Ishikawa (cell line): ENCODE data around the gene ZNF701.

Experiments used
- CREB1 ChIP-seq: IDR thresholded peaks from 2 replicates; pipeline ENCODE4 v1.6.1; 2012; ENCODE audit warnings: low read depth
- EP300 ChIP-seq: IDR thresholded peaks from 2 replicates; pipeline ENCODE4 v1.6.1; 2012; ENCODE audit warnings: borderline replicate concordance
- RAD21 ChIP-seq: IDR thresholded peaks from 2 replicates; pipeline ENCODE4 v1.6.1; 2012; ENCODE audit warnings: low read depth
- TCF12 ChIP-seq: IDR thresholded peaks from 2 replicates; pipeline ENCODE4 v1.6.1; 2012; ENCODE audit warnings: low read depth
- YY1 ChIP-seq: IDR thresholded peaks from 2 replicates; pipeline ENCODE4 v1.6.1; 2012; ENCODE audit warnings: low read depth
- ZBTB7A ChIP-seq: IDR thresholded peaks from 2 replicates; pipeline ENCODE4 v1.6.1; 2012; ENCODE audit warnings: low read depth
- TF ChIP-seq, protein P1 (sequence below): IDR thresholded peaks from 2 replicates; pipeline ENCODE4 v1.6.1; 2012; ENCODE audit warnings: low read depth, mild to moderate bottlenecking
- TF ChIP-seq, protein P2 (sequence below): IDR thresholded peaks from 2 replicates; pipeline ENCODE4 v1.6.1; 2012

DNA sequence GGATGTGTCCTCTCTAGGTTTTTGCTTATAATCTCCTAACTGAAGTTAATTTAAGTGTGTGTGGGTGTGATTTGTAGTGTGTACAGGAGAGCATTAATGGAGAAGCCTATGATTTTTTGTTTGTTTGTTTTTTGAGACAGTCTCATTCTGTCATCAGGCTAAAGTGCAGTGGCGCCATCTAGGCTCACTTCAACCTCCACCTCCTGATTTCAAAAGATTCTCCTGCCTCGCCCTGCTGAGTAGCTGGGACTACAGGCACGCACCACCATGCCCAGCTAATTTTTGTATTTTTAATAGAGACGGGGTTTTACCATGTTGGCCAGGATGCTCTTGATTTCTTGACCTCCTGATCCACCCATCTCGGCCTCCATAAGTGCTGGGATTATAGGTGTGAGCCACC, 20.6 kb downstream of the ZNF701 start:
- TF ChIP-seq, protein P1, sequence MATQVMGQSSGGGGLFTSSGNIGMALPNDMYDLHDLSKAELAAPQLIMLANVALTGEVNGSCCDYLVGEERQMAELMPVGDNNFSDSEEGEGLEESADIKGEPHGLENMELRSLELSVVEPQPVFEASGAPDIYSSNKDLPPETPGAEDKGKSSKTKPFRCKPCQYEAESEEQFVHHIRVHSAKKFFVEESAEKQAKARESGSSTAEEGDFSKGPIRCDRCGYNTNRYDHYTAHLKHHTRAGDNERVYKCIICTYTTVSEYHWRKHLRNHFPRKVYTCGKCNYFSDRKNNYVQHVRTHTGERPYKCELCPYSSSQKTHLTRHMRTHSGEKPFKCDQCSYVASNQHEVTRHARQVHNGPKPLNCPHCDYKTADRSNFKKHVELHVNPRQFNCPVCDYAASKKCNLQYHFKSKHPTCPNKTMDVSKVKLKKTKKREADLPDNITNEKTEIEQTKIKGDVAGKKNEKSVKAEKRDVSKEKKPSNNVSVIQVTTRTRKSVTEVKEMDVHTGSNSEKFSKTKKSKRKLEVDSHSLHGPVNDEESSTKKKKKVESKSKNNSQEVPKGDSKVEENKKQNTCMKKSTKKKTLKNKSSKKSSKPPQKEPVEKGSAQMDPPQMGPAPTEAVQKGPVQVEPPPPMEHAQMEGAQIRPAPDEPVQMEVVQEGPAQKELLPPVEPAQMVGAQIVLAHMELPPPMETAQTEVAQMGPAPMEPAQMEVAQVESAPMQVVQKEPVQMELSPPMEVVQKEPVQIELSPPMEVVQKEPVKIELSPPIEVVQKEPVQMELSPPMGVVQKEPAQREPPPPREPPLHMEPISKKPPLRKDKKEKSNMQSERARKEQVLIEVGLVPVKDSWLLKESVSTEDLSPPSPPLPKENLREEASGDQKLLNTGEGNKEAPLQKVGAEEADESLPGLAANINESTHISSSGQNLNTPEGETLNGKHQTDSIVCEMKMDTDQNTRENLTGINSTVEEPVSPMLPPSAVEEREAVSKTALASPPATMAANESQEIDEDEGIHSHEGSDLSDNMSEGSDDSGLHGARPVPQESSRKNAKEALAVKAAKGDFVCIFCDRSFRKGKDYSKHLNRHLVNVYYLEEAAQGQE: no peak
- no peak for TF ChIP-seq EP300
- no peak for TF ChIP-seq CREB1
- no peak for TF ChIP-seq ZBTB7A
- TF ChIP-seq, protein P2, sequence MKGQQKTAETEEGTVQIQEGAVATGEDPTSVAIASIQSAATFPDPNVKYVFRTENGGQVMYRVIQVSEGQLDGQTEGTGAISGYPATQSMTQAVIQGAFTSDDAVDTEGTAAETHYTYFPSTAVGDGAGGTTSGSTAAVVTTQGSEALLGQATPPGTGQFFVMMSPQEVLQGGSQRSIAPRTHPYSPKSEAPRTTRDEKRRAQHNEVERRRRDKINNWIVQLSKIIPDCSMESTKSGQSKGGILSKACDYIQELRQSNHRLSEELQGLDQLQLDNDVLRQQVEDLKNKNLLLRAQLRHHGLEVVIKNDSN: no peak
- no peak for TF ChIP-seq RAD21
- TF ChIP-seq TCF12: no peak
- TF ChIP-seq YY1: no peak
